GM23338 (cell line): Measurements from ENCODE around the gene SMAP2. TPM values are rescaled to one million over a fixed set of nuclear protein-coding genes. Genes with fewer than 3 reads are reported as not detected.

Source experiments
- ATAC-seq: fragments of 200-7000 bp; cut with Tn5 transposase; 3 replicates; pipeline ENCODE4 v1.9.1; 2020
- DNase-seq: peaks from one replicate; pipeline ENCODE4 v3.0.0-alpha.2; 2015; ENCODE audit warnings: low spot score
- H2AFZ ChIP-seq: fragments of 200-600 bp; sonication (generic); 2 replicates; pipeline ENCODE4 v1.8.0; 2016; ENCODE audit warnings: antibody characterized with exemption, mild to moderate bottlenecking, moderate library complexity
- H3F3A ChIP-seq: fragments of 200-600 bp; sonication (generic); replicated peaks from 2 replicates; pipeline ENCODE4 v1.8.0; 2017; ENCODE audit warnings: antibody characterized with exemption, mixed run types, low read depth
- H3K27ac ChIP-seq: fragments of 200-600 bp; sonication (generic); 2 replicates; pipeline ENCODE4 v1.6.1; 2016; ENCODE audit warnings: low read depth
- H3K27me3 ChIP-seq: fragments of 200-600 bp; sonication (generic); 2 replicates; pipeline ENCODE4 v1.8.0; 2016; ENCODE audit warnings: mild to moderate bottlenecking, mixed run types, moderate library complexity; ENCODE audit not compliant: insufficient read depth
- H3K36me3 ChIP-seq: fragments of 200-600 bp; sonication (generic); 2 replicates; pipeline ENCODE4 v1.8.0; 2016; ENCODE audit warnings: mild to moderate bottlenecking; ENCODE audit not compliant: insufficient read depth
- H3K4me1 ChIP-seq: fragments of 200-600 bp; sonication (generic); 2 replicates; pipeline ENCODE4 v1.8.0; 2016; ENCODE audit warnings: mild to moderate bottlenecking, moderate library complexity; ENCODE audit not compliant: insufficient read depth
- H3K4me2 ChIP-seq: fragments of 200-600 bp; sonication (generic); 2 replicates; pipeline ENCODE4 v1.7.1; 2017; ENCODE audit warnings: mixed run types
- H3K4me3 ChIP-seq: fragments of 200-600 bp; sonication (generic); 2 replicates; pipeline ENCODE4 v1.6.1; 2016; ENCODE audit warnings: mixed run types
- H3K79me2 ChIP-seq: fragments of 200-600 bp; sonication (generic); replicated peaks from 2 replicates; pipeline ENCODE4 v1.8.0; 2017; ENCODE audit warnings: mild to moderate bottlenecking; ENCODE audit not compliant: insufficient read depth
- H3K9me2 ChIP-seq: fragments of 200-600 bp; sonication (generic); 2 replicates; pipeline ENCODE4 v1.8.0; 2017; ENCODE audit not compliant: insufficient read depth
- H4K20me1 ChIP-seq: fragments of 200-600 bp; sonication (generic); replicated peaks from 2 replicates; pipeline ENCODE4 v1.8.0; 2017; ENCODE audit warnings: mild to moderate bottlenecking; ENCODE audit not compliant: insufficient read depth
- H3K27ac Mint-ChIP-seq: 2 replicates; pipeline ENCODE4 v1.8.0; 2020; ENCODE audit warnings: inconsistent platforms, mild to moderate bottlenecking, moderate library complexity, mixed read lengths
- H3K27me3 Mint-ChIP-seq: 3 replicates; pipeline ENCODE4 v1.8.0; 2022; ENCODE audit warnings: low read depth, mild to moderate bottlenecking, moderate library complexity, mixed read lengths, inconsistent platforms; ENCODE audit not compliant: insufficient read depth, poor library complexity
- H3K36me3 Mint-ChIP-seq: 3 replicates; pipeline ENCODE4 v1.8.0; 2021; ENCODE audit warnings: low read depth, mild to moderate bottlenecking, inconsistent platforms, moderate library complexity, mixed read lengths
- H3K4me1 Mint-ChIP-seq: 3 replicates; pipeline ENCODE4 v1.8.0; 2020; ENCODE audit warnings: mild to moderate bottlenecking, inconsistent platforms, mixed read lengths
- H3K4me3 Mint-ChIP-seq: 3 replicates; pipeline ENCODE4 v1.8.0; 2021; ENCODE audit warnings: moderate library complexity, mild to moderate bottlenecking, inconsistent platforms, mixed read lengths
- H3K9me3 Mint-ChIP-seq: 3 replicates; pipeline ENCODE4 v1.8.0; 2020; ENCODE audit warnings: moderate library complexity, mild to moderate bottlenecking, inconsistent platforms, mixed read lengths
- CREB1 ChIP-seq: fragments of 250-450 bp; sonication (Bioruptor Pico); IDR thresholded peaks from 2 replicates; pipeline ENCODE4 v1.5.0; 2020; ENCODE audit warnings: low read depth, mild to moderate bottlenecking, moderate library complexity
- CTCF ChIP-seq, 2 experiments: fragments of 200-600 bp in 1 of 2; sonication (generic) in 1 of 2; conservative IDR thresholded peaks; 2 replicates each; pipeline versions ENCODE4 v1.5.1 to v1.6.1; 2016 to 2017; ENCODE audit warnings: antibody characterized with exemption in 2 of 2, low read depth in 2 of 2, mild to moderate bottlenecking in 2 of 2, moderate library complexity in 1 of 2
- ETS1 ChIP-seq: IDR thresholded peaks from 2 replicates; pipeline ENCODE4 v1.6.1; 2016; ENCODE audit warnings: antibody characterized with exemption
- EZH2 ChIP-seq: fragments of 200-600 bp; sonication (generic); IDR thresholded peaks from one replicate; pipeline ENCODE4 v1.8.0; 2017; ENCODE audit warnings: antibody characterized with exemption, mild to moderate bottlenecking, low read depth; ENCODE audit not compliant: unreplicated experiment
- EZH2phosphoT487 ChIP-seq: fragments of 200-600 bp; sonication (generic); IDR thresholded peaks from one replicate; pipeline ENCODE4 v1.8.1; 2018; ENCODE audit warnings: antibody characterized with exemption; ENCODE audit not compliant: unreplicated experiment
- JUNB ChIP-seq: IDR thresholded peaks from one replicate; pipeline ENCODE4 v1.6.1; 2016; ENCODE audit warnings: antibody characterized with exemption; ENCODE audit not compliant: unreplicated experiment
- NANOG ChIP-seq: IDR thresholded peaks from 2 replicates; pipeline ENCODE4 v1.6.1; 2016; ENCODE audit warnings: antibody characterized with exemption, borderline replicate concordance
- POLR2AphosphoS5 ChIP-seq: IDR thresholded peaks from 2 replicates; pipeline ENCODE4 v1.6.1; 2016; ENCODE audit warnings: antibody characterized with exemption, low read depth
- REST ChIP-seq: IDR thresholded peaks from one replicate; pipeline ENCODE4 v1.6.1; 2018; ENCODE audit warnings: antibody characterized with exemption; ENCODE audit not compliant: unreplicated experiment
- STAT1 ChIP-seq: IDR thresholded peaks from one replicate; pipeline ENCODE4 v1.6.1; 2016; ENCODE audit warnings: antibody characterized with exemption; ENCODE audit not compliant: unreplicated experiment
- ZNF114 ChIP-seq: fragments of 250-450 bp; sonication (Bioruptor Pico); IDR thresholded peaks from 2 replicates; pipeline ENCODE4 v1.5.0; 2020; ENCODE audit warnings: mild to moderate bottlenecking, moderate library complexity
- ZNF331 ChIP-seq: fragments of 250-450 bp; sonication (Bioruptor Pico); IDR thresholded peaks from 2 replicates; pipeline ENCODE4 v1.5.0; 2020; ENCODE audit warnings: low read depth, mild to moderate bottlenecking, moderate library complexity
- ZNF462 ChIP-seq: fragments of 250-450 bp; sonication (Bioruptor Pico); IDR thresholded peaks from 2 replicates; pipeline ENCODE4 v1.5.0; 2020; ENCODE audit warnings: mild to moderate bottlenecking, moderate library complexity
- polyA plus RNA-seq: library from polyadenylated mRNA; unstranded; fragments of >200 nt; fragmentation: Nextera tagmentation; extraction: Ambion mirVana; gene quantifications from 2 replicates; pipeline ENCODE4 v1.2.1, GENCODE V29; 2016
- total RNA-seq: library from RNA; depleted of rRNA; stranded (reverse); fragments of >200 nt; shearing (Covaris generic); gene quantifications from 2 replicates; pipeline ENCODE4 v1.2.3, GENCODE V29; 2014

The SMAP2 gene
- total and polyA plus RNA-seq, 2 experiments from 2014 or later, result 2.9 to 4.8 TPM

- TF ChIP-seq NANOG, result no peak
- no peak for TF ChIP-seq ZNF462 (CRISPR knock-in tag)
- no peak for TF ChIP-seq ZNF331 (CRISPR knock-in tag)
- TF ChIP-seq EZH2phosphoT487, result no peak
- TF ChIP-seq CREB1 (CRISPR knock-in tag), result no peak
- no peak for TF ChIP-seq EZH2
- no peak for TF ChIP-seq POLR2AphosphoS5
- TF ChIP-seq JUNB, result no peak
- no peak for TF ChIP-seq ZNF114
- TF ChIP-seq CTCF (conservative IDR thresholded peaks at IDR 0.05; ENCODE audit: low read depth in 2 of 2), result no peak
- no peak for TF ChIP-seq ETS1
- TF ChIP-seq REST, result no peak
- TF ChIP-seq STAT1, result no peak
Measured at GRCh38 chr1:40454873-40455272, 81.3 kb downstream of the SMAP2 start.

More at GRCh38 chr1:40454873-40455272, 81.3 kb downstream of the SMAP2 start:
- peaks cover 84% of the 10 kb centered on the region for H3K9me3 Mint-ChIP-seq
- no peak for DNase-seq
- no peak overlapping the region for H3K27ac Mint-ChIP-seq
- H3K27me3 Mint-ChIP-seq, result peaks cover 9% of the 10 kb centered on the region
- peaks cover 36% of the 10 kb centered on the region for H3K79me2 ChIP-seq
- H4K20me1 ChIP-seq, result no peaks in the 10 kb centered on the region
- H3K36me3 Mint-ChIP-seq, result peaks cover 94% of the 10 kb centered on the region
- H3K4me1 ChIP-seq, result peaks cover 10% of the 10 kb centered on the region
- no peak overlapping the region for H3K4me3 ChIP-seq
- no peak for ATAC-seq
- H3K27ac ChIP-seq, result no peak overlapping the region
- peaks cover 61% of the 10 kb centered on the region for H3K36me3 ChIP-seq
- peaks cover 8% of the 10 kb centered on the region; the same call in 1 of the 2 replicates for H3K9me2 ChIP-seq
- H3K4me3 Mint-ChIP-seq, result no peak overlapping the region
- no peaks in the 10 kb centered on the region for H3F3A ChIP-seq
- no peak overlapping the region for H3K4me2 ChIP-seq
- H3K4me1 Mint-ChIP-seq, result peaks cover 14% of the 10 kb centered on the region
- H3K27me3 ChIP-seq, result no peaks in the 10 kb centered on the region
- no peak overlapping the region for H2AFZ ChIP-seq
